IPS-20b (cell line): ENCODE data around the gene BCAR3.
"Not testable (repeated sequence)": the region's sequence is repeated elsewhere in the genome, so short reads cannot be mapped to it uniquely, and the experiment has no call there.

ENCODE experiments used
- H3K27ac ChIP-seq: one replicate; pipeline ENCODE4 v1.5.1; 2013; ENCODE audit warnings: low read length
- H3K27me3 ChIP-seq: 2 replicates; pipeline ENCODE4 v1.6.1; 2013; ENCODE audit warnings: mild to moderate bottlenecking, low read length, inconsistent platforms; ENCODE audit not compliant: insufficient read depth
- H3K36me3 ChIP-seq: 2 replicates; pipeline ENCODE4 v1.6.1; 2013; ENCODE audit warnings: low read depth, mild to moderate bottlenecking, inconsistent platforms, low read length, moderate library complexity; ENCODE audit not compliant: insufficient read depth
- H3K4me1 ChIP-seq: 2 replicates; pipeline ENCODE4 v1.6.1; 2013; ENCODE audit warnings: mild to moderate bottlenecking, control low read depth, inconsistent platforms, low read length, moderate library complexity; ENCODE audit not compliant: insufficient read depth
- H3K4me3 ChIP-seq: 2 replicates; pipeline ENCODE4 v1.5.1; 2013; ENCODE audit warnings: mild to moderate bottlenecking, low read length, inconsistent platforms
- H3K9ac ChIP-seq: 2 replicates; pipeline ENCODE4 v1.6.1; 2013; ENCODE audit warnings: low read depth, mild to moderate bottlenecking, inconsistent platforms, low read length, moderate library complexity
- H3K9me3 ChIP-seq: 2 replicates; pipeline ENCODE4 v1.6.1; 2013; ENCODE audit warnings: mild to moderate bottlenecking, low read depth, low read length, inconsistent platforms; ENCODE audit not compliant: insufficient read depth

The BCAR3 gene

GRCh38 chr1:93681989-93682412 is 364 bp upstream of the BCAR3 start:
- H3K27ac ChIP-seq, result no peak overlapping the region
- H3K36me3 ChIP-seq, result no peaks in the 10 kb centered on the region
- H3K9me3 ChIP-seq, result no peaks in the 10 kb centered on the region
- H3K27me3 ChIP-seq, result peaks cover 41% of the 10 kb centered on the region
- H3K4me1 ChIP-seq, result peaks cover 9% of the 10 kb centered on the region; the same call in 1 of the 2 replicates
- peak overlapping the region; percentile 68 for H3K9ac ChIP-seq
- peak overlapping the region; percentile 79 for H3K4me3 ChIP-seq

- Histone ChIP-seq H3K9me3 (no peaks in the 10 kb centered on the region), H3K36me3 (no peaks in the 10 kb centered on the region), H3K27ac (no peak overlapping the region), H3K27me3 (peaks cover 41% of the 10 kb centered on the region), H3K9ac (peak overlapping the region; percentile 68), H3K4me3 (peak overlapping the region; percentile 79), H3K4me1 (peaks cover 9% of the 10 kb centered on the region; the same call in 1 of the 2 replicates)
These were observed 1.1 kb downstream of the BCAR3 start for GRCh38 chr1:93680420-93681100.

DNA sequence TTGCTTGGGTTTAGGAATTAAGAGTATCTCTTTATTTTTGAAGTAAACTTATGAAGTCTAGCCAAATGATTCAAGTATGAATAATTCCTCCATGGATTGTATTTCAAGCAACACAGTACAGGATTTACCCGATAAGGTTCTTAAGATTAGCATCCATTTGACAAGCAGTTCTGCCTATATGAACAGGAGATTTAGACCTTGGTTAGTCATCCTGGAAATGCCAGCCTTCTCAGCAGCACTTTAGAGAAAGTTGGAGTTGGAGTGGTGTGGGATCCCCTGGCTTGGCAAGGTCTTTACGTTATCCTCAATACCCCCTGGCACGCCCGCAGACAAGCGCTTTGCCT is 1.6 kb downstream of the BCAR3 start:
- peak overlapping the region; percentile 79 for H3K4me3 ChIP-seq
- H3K9me3 ChIP-seq, result no peaks in the 10 kb centered on the region
- H3K9ac ChIP-seq, result peak overlapping the region; percentile 68; the same call in 1 of the 2 replicates
- H3K36me3 ChIP-seq, result no peaks in the 10 kb centered on the region
- H3K27me3 ChIP-seq, result peaks cover 41% of the 10 kb centered on the region
- peaks cover 9% of the 10 kb centered on the region; the same call in 1 of the 2 replicates for H3K4me1 ChIP-seq
- no peak overlapping the region for H3K27ac ChIP-seq

GRCh38 chr1:93679546-93679945 is 2.1 kb downstream of the BCAR3 start:
- peak overlapping the region; percentile 79; the same call in 1 of the 2 replicates for H3K4me3 ChIP-seq
- H3K9me3 ChIP-seq, result no peaks in the 10 kb centered on the region
- no peak overlapping the region for H3K27ac ChIP-seq
- no peak overlapping the region for H3K9ac ChIP-seq
- peaks cover 9% of the 10 kb centered on the region; the same call in 1 of the 2 replicates for H3K4me1 ChIP-seq
- peaks cover 2% of the 10 kb centered on the region; the same call in 1 of the 2 replicates for H3K36me3 ChIP-seq
- H3K27me3 ChIP-seq, result peaks cover 41% of the 10 kb centered on the region

- H3K4me1 ChIP-seq, result peaks cover 9% of the 10 kb centered on the region; the same call in 1 of the 2 replicates
- peaks cover 4% of the 10 kb centered on the region; the same call in 1 of the 2 replicates for H3K36me3 ChIP-seq
- H3K4me3 ChIP-seq, result no peak overlapping the region
- peaks cover 39% of the 10 kb centered on the region for H3K27me3 ChIP-seq
- H3K9me3 ChIP-seq, result no peaks in the 10 kb centered on the region
- H3K27ac ChIP-seq, result no peak overlapping the region
- H3K9ac ChIP-seq, result no peak overlapping the region
These were observed 2.6 kb downstream of the BCAR3 start for GRCh38 chr1:93678946-93679480.

DNA sequence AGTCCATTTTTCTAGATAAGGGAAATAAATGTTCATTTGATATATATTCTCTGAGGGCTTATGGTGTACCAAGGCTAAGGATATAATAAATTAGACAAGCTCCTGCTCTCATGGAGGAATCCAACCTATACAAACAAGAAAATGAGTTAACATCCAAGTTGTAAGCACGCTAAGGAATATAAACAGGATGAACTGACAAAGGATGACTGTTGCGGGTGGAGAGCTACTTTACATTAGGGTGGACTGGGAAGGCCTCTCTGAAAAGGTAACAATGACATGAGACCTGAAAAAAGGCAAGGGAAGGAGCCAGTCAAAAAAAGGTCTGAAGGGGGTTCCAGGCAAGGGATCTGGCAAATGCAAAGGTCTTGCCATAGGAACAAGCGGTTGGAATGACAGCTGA is 3.1 kb downstream of the BCAR3 start:
- H3K4me1 ChIP-seq, result peaks cover 9% of the 10 kb centered on the region; the same call in 1 of the 2 replicates
- no peak overlapping the region for H3K9ac ChIP-seq
- H3K9me3 ChIP-seq, result no peaks in the 10 kb centered on the region
- H3K4me3 ChIP-seq, result no peak overlapping the region
- H3K36me3 ChIP-seq, result peaks cover 10% of the 10 kb centered on the region; the same call in 1 of the 2 replicates
- H3K27ac ChIP-seq, result no peak overlapping the region
- H3K27me3 ChIP-seq, result peaks cover 34% of the 10 kb centered on the region

GRCh38 chr1:93677729-93678128 is 3.9 kb downstream of the BCAR3 start:
- Histone ChIP-seq H3K9ac (no peak overlapping the region), H3K4me3 (no peak overlapping the region), H3K27me3 (peaks cover 26% of the 10 kb centered on the region), H3K36me3 (peaks cover 17% of the 10 kb centered on the region; the same call in 1 of the 2 replicates), H3K4me1 (peaks cover 9% of the 10 kb centered on the region; the same call in 1 of the 2 replicates), H3K9me3 (no peaks in the 10 kb centered on the region), H3K27ac (no peak overlapping the region)

DNA sequence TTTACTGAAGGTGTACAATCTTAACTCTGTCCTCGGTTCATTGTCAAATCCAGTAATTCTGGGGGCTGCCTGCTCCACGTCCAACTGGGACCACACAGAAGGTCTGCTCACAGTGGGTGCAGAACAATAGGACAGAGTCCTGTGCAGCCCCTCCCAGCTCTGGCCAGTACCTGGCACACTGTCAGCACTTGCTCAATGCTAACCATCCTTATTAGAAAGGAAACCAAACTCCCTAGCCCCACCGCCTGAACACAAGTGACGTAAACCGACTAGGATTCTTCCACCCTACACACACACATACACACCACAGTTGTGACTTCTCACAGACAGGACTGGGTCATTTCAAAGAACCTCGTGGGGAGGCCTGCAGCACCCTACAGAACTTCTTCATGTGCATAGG is 5.2 kb downstream of the BCAR3 start:
- no peaks in the 10 kb centered on the region for H3K9me3 ChIP-seq
- no peak overlapping the region for H3K27ac ChIP-seq
- peaks cover 9% of the 10 kb centered on the region; the same call in 1 of the 2 replicates for H3K4me1 ChIP-seq
- H3K36me3 ChIP-seq, result peaks cover 24% of the 10 kb centered on the region; the same call in 1 of the 2 replicates
- no peak overlapping the region for H3K4me3 ChIP-seq
- peaks cover 16% of the 10 kb centered on the region; the same call in 1 of the 2 replicates for H3K27me3 ChIP-seq
- H3K9ac ChIP-seq, result no peak overlapping the region

DNA sequence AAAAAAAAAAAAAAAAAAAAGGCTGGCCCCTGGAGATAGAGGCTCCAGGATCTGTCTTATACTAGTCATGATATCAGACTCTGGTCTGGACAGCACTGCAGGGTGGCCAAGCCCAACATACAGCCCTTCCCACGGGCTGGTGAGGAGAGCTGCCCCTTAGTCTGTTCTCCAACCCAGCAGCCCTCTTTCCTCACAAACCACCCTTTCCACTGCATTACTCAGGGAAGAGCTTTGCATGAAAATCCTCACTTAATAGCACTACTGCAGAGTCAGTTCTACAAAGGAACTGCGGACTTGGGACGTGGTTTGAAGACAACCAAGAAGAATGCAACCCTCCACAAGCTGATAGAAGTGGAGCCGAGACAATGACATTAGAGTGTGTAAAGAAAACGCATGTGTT is 5.7 kb downstream of the BCAR3 start:
- Histone ChIP-seq H3K36me3 (peaks cover 29% of the 10 kb centered on the region), H3K4me1 (peaks cover 9% of the 10 kb centered on the region; the same call in 1 of the 2 replicates), H3K27me3 (peaks cover 16% of the 10 kb centered on the region; the same call in 1 of the 2 replicates), H3K9ac (no peak overlapping the region), H3K27ac (no peak overlapping the region), H3K4me3 (no peak overlapping the region), H3K9me3 (no peaks in the 10 kb centered on the region)

- Histone ChIP-seq H3K36me3 (peaks cover 29% of the 10 kb centered on the region), H3K27me3 (peaks cover 13% of the 10 kb centered on the region; the same call in 1 of the 2 replicates), H3K4me3 (no peak overlapping the region), H3K4me1 (peaks cover 8% of the 10 kb centered on the region; the same call in 1 of the 2 replicates), H3K27ac (no peak overlapping the region), H3K9me3 (no peaks in the 10 kb centered on the region), H3K9ac (no peak overlapping the region)
These were observed 6.4 kb downstream of the BCAR3 start for GRCh38 chr1:93675271-93675670.

DNA sequence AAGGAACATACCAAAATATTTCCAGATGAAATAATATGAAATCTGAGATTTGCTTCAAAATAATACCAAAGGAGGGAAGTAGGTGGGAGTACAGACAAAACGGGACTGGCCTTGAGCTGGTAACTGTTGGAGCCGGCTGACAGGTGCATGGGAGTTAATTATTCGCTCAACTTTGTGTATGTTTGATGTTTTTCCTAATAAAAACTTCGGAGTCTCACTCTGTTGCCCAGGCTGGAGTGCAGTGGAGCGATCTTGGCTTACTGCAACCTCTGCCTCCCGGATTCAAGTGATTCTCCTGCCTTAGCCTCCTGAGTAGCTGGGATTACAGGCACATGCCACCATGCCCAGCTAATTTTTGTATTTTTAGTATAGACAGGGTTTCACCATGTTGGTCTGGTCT is 7.6 kb downstream of the BCAR3 start:
- H3K36me3 ChIP-seq, result peaks cover 29% of the 10 kb centered on the region
- not testable (repeated sequence) for H3K9me3 ChIP-seq, H3K27ac ChIP-seq, H3K9ac ChIP-seq, H3K27me3 ChIP-seq, H3K4me1 ChIP-seq, H3K4me3 ChIP-seq
